Measurements from ENCODE around the gene SEPHS2.

SEPHS2 gene

DNA sequence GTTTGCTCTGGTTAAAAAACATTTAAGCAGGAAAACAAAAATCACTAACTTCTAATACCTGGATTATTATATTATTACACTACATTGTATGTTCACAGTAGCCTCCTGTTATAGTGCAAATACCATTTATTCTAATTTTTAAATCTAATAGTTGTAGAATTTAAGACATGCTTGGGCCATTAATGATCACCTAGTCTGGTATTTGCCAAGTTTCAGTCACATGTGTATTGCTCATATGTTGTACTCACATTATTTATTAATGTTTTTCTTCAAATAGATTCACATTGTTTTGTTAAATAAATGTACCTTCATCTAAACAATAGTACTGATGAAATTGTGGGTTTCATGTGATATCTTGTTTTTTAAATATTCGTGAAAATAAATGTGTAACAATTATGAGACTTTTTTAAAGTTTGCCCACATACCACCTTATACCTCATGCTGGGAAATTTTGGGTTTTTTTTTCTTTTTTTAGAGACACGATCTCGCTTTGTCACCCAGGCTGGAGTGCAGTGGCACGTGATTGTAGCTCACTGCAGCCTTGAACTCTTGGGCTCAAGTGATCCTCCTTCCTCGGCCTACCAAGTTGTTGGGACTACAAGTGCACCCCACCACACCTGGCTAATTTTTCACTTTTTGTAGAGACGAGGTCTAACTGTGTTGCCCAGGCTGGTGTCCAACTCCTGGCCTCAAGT lies 32.4 kb downstream of the SEPHS2 start:
- TF ChIP-seq ZFX (IDR thresholded peaks at IDR 0.05), result no peak
- TF ChIP-seq, protein P1, sequence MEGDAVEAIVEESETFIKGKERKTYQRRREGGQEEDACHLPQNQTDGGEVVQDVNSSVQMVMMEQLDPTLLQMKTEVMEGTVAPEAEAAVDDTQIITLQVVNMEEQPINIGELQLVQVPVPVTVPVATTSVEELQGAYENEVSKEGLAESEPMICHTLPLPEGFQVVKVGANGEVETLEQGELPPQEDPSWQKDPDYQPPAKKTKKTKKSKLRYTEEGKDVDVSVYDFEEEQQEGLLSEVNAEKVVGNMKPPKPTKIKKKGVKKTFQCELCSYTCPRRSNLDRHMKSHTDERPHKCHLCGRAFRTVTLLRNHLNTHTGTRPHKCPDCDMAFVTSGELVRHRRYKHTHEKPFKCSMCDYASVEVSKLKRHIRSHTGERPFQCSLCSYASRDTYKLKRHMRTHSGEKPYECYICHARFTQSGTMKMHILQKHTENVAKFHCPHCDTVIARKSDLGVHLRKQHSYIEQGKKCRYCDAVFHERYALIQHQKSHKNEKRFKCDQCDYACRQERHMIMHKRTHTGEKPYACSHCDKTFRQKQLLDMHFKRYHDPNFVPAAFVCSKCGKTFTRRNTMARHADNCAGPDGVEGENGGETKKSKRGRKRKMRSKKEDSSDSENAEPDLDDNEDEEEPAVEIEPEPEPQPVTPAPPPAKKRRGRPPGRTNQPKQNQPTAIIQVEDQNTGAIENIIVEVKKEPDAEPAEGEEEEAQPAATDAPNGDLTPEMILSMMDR (conservative IDR thresholded peaks at IDR 0.05), result no peak
- no peak overlapping the region for H3K27ac ChIP-seq

DNA sequence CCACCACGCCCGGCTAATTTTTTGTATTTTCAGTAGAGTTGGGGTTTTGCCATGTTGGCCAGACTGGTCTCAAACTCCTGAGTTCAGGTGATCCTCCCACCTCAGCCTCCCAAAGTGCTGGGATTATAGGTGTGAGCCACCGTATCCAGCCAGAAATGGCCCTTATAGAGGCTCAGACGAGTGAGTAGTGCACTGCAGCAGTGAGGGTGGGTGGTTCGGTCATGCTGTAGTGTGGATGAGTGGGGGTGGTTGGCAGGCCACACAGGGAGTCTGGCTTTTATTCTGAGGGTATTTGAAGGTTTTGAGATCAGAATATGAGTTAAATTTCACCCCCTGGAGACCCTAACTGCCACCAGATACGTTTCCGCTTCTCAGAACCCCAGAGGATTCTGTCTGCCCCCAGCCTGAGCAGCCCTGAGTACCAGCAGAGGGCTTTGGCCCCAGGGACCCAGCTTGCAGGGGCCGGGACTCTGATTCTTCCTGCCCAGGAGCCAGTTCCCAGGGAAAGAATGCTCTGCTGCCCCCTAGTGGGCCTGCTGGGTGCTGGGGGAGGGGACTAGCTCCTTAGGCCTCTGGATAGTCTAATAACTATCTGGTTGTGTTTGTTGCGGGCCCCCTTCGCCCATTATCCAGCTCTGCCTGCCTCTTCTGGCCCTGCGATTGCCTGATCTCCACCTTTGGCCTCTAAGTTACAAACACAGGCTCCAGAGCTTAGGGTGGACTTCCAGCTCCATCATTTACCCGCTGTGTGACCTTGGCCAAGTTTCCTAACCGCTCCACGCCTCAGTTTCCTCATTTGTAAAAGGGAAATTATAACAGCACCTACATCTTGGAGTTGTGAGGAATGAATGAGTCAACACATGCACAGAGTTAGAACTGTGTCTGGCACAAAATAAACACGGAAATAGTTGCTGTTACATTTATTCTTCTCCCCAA lies 36.3 kb downstream of the SEPHS2 start:
- no peak for TF ChIP-seq ZFX (IDR thresholded peaks at IDR 0.05)
- TF ChIP-seq, protein P1 (conservative IDR thresholded peaks at IDR 0.05), result peak; percentile 95
- peak overlapping the region; percentile 3; the same call in 1 of the 2 replicates for H3K27ac ChIP-seq

DNA sequence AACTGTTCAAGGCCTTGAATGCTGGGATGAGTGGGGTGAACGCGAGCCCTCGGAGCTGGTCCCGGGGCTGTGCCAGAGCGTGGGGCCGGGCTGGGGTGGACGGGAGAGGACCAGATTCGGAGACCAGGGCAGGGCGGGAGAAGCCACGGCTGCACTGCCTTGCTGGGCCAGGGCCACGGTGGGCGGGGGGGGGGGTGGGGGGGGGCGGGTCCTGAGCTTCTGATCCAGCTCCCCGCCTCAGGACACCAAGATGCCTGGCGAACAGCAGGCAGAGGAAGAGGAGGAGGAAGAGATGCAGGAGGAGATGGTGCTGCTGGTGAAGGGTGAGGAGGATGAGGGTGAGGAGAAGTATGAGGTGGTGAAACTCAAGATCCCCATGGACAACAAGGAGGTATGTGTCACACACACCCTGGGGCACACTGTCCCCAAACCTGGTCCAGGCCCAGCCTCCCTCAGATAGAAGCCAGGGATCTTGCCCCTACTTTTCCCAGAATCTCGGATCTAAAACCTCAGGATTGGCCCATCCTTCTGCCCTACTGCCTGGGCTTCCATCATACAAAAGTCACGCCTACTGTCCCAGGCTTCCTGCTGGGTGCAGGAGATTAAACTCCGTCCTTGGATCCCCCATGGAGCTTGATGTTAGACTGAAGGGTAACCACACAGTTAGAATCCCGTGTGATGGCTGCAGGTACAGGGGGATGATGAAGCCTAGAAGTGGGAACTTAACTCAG lies 37.7 kb downstream of the SEPHS2 start:
- TF ChIP-seq ZFX (IDR thresholded peaks at IDR 0.05), result no peak; the same call in none of the 2 replicates
- TF ChIP-seq, protein P1 (conservative IDR thresholded peaks at IDR 0.05), result no peak
- peak overlapping the region; percentile 74 for H3K27ac ChIP-seq

DNA sequence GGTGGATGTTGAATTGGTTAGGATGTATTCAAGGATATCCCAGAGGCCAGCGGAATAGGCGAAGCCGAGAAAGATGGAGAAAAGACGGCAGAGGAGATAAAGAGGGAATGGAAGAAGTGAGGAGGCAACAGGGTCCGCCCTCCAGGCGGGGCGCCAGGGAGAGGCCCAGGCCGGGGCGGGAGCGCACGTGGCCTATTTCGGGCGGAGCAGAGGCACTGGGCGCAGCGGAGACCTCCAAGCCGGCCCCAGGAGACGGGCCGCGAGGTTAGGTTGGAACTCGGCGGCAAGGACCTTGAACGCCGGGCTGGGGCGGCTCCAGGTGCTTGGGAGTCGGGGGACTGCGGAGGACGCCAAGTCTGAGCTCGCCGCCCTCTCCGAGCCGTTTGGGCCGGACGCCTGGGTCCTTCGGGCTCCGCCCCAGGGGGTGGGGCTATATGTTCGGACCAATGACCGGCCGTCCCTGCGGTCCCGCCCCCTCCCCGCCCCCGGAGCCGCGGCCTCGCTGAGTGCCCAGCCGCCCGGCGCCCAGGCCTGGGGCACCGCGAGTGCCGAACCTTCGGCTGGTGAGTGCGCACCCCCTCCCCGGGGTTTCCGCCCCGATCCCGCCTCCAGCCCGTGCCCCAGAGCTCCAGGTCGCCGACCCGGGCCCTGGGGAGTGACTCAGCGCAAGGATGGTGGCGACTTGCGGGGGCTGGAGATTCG lies 38.4 kb downstream of the SEPHS2 start, which contains the start of gene ZNF771:
TSS of gene ZNF771 (plus strand) at position 505 of the 702 bp plus-strand sequence. CDS start 448 bp downstream, outside the sequence.
- H3K27ac ChIP-seq, result peak within 1 kb of the TSS; percentile 74

DNA sequence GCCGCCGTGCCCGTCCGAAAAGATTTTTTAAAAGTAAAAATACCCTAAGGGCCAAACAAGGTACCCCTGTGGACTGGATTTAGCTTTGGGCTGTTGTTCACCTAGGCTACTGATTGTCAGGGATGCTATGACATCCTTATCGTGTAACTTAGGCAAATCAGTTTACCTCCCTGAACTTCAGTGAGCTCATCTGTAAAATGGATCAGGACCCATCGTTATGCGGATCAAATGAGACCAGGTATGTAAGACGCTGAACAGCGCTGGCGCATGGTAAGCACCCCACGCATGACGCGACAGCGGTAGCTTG lies 38.9 kb downstream of the SEPHS2 start:
- H3K27ac ChIP-seq, result peak overlapping the region; percentile 74
- no peak for TF ChIP-seq ZFX (IDR thresholded peaks at IDR 0.05)
- TF ChIP-seq, protein P1 (conservative IDR thresholded peaks at IDR 0.05), result no peak

More for the DNA sequence above, 38.4 kb downstream of the SEPHS2 start, which contains the start of gene ZNF771:
- TF ChIP-seq, protein P1 (conservative IDR thresholded peaks at IDR 0.05), result no peak
- TF ChIP-seq ZFX (IDR thresholded peaks at IDR 0.05), result peak; percentile 76

DNA sequence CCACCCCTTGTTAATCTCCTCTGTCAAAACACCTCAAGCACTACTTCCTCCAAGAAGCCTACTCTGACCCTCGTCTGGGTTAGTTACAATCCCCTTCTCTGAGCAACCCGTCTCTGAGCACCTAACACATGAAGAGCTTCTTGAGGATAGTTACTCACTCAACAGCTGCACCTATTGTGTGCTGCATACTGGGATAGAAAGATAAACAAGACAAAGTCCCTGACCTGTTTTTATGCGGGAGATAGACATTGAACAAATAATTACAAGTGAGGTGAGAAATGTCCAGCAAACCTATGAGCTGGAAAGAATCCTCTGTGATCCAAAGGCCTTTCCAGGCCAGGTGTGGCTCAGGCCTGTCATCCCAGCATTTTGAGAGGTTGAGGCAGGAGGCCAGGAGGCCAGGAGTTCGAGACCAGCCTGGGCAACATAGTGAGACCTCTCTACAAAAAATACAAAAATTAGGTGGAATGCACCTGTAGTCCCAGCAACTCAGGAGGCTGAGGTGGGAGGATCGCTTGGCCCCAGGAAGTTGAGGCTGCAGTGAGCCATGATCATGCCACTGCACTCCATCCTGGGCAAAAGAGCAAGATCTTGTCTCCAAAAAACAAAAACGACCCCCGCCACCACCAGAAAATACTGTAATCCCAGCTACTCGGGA lies 43.8 kb downstream of the SEPHS2 start:
- no peak overlapping the region for H3K27ac ChIP-seq
- TF ChIP-seq, protein P1 (conservative IDR thresholded peaks at IDR 0.05), result no peak
- TF ChIP-seq ZFX (IDR thresholded peaks at IDR 0.05), result no peak

Measured in C4-2B (cell line).